COLO829 (cell line): Measurements from ENCODE around the gene HOXA13.

Source experiments
- DNase-seq: peaks from one replicate; pipeline ENCODE4 v3.0.0; 2012; ENCODE audit warnings: low spot score

Gene HOXA13

DNA sequence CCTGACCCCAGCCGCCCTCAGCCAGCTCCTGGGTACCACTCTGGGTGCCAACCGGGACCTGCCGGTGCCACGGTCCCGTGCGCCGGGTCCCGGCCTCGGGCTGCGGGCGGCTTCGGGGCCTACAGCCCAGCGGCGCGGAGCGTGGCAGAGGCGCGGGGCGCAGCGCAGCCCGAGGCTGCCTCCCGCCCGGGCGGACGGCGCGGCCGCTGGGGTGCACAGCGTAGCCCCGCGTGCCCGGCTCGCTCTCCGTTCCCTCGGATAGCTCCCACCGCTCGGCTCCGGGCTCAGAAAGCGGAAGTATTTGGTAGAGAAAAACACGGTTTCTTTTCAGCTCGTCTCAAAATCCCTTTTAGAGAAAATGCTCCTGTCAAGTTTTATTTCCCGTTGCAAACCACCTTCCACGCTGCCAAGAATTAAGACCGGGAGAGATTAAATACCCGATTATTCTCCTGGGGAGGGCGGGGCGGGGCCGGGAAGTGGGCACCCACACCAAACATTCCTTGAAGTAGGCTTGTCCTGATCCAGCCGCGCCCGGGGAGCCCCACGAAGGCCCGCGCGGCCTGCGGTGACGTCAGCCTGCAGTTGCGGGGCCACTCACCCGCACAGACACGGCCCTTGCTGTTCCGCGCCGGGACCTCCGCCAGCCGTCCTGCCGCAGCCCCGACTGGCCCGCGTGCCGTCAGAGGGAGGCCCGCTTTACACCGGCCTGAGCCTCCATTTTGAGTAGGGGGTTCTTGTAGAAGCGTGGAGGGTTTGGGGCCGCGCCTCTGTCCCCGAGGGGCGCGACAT, 7.2 kb downstream of the HOXA13 start:
- no peak for DNase-seq

DNA sequence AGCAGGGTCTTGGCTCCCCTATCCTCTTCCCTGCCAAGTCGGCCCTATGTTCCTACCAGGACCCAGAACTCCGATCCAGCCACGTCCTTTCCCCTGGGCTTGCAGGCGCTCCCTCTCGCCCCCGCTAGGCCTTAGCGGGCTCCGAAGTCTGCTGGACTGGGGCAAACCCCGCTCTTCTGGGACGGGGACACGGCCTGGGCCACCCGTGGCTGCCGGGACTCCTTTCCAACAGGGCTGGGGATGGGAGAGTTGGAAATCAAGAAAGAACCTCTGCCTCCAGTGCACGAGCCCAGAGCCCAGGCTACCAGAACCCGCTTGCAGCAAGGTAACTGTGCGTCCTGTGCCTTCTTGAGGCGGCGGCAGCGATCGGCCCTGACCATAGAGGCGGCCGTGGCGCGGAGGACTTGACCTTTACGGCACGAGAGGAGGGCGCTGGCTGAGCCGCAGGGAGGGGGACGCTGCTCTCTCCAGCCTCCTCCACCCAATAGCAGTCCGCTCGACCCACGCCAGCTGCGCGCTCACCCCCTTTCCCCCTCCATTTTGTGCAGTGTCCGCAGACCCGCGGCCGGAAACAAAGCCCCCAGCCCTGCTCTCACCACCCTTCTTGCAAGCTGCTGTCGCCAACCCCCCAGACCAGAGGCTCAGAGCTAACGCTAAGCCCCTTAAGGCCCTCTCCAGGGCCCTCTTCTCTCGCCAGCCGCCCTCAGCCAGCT, 7.9 kb downstream of the HOXA13 start:
- no peak for DNase-seq

DNA sequence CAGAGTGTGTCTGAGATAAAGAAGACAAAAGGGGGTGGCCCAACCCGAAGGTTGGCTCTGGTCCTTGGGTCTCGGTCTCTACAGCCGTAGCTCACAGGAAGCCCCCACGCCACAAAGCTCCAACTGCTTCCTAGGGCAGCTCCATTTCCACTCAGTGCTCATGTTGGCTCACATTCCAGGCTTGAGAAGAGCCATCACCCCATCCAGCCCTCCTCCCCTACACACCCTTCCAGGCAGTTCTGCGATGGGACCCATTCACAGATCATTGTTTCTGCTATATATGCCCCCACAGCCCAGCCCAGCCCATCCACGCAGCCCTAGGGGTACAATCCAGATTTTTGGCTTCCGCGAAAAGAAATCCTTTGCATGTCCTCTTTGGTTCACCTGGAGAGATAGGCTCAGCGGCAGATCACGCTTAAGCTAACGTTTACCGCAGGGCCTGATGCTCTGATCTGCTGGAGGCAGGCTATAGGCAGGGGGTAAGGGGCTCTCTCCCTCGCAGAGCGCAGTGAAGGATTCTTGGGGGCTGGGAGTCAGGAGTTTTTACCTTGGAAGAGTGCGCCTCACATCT, 8.6 kb downstream of the HOXA13 start:
- no peak for DNase-seq

DNA sequence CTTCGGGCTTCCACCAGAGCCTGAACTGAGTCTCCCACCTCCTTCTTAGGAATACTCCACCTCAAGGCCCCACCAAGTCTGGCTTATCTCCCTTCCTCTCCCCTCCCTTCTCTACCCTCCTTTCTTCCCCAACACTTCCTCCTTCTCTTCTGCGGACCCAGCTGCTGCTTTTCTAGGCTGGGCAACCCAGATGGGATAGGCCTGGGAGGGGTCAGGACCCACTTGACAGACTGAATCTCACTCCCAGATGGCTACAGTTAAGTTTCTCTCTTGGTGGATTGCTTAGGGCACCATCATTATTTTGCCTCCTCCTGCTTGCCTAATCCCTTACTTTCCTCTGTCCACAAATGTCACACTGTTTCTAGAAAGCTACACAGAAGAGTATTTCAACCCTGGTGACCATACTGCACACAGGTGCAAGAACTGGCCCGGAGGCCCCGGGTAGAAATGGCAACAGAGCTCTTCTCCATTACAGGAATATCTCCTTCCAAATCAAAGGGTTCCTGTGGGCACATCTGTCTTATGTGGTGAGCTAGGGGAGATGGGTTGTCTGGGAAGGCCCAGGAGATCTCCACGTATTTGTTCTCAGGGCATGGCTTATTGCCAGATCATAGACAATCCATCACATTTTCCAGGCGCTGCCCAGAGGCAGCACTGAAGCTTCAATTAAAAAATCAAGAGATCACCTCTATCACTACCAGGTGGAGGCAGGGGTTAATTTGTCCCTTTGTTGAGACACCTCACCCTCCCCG, 9.7 kb downstream of the HOXA13 start:
- no peak for DNase-seq

DNA sequence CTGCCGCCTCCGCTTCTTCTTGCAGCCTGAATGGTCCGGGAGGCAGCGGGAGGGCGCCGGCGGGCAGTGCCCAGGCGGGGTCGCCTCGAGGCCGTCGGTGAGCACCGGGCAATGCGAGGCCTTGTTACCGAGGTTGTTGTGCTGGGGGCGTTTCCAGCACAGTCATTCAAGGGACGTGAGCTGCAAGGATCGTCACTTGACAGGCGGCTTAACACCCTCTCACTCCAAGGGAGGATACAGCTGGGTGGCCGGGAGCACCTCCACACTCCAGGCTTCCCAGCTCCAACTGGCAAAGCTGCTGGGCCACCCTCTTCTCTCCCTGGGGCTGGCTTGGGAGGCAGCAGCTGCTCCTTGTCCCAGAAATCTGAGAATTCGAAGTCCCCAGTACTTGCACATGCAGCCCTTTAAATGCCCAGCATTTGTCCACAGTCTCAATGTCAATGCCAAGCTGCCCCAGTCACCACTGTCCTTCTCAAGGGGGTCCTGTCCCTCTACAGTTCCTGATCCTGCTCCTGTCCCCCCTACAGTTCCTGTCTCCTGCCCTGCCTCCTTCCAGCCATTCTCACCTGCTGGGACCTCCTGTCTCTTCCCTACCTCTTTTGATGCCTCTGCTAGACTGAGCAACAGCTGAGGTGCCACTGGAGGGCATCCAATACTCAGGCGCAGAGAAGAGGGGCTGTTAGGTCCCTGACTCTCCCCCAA, 10.4 kb downstream of the HOXA13 start:
- no peak for DNase-seq

DNA sequence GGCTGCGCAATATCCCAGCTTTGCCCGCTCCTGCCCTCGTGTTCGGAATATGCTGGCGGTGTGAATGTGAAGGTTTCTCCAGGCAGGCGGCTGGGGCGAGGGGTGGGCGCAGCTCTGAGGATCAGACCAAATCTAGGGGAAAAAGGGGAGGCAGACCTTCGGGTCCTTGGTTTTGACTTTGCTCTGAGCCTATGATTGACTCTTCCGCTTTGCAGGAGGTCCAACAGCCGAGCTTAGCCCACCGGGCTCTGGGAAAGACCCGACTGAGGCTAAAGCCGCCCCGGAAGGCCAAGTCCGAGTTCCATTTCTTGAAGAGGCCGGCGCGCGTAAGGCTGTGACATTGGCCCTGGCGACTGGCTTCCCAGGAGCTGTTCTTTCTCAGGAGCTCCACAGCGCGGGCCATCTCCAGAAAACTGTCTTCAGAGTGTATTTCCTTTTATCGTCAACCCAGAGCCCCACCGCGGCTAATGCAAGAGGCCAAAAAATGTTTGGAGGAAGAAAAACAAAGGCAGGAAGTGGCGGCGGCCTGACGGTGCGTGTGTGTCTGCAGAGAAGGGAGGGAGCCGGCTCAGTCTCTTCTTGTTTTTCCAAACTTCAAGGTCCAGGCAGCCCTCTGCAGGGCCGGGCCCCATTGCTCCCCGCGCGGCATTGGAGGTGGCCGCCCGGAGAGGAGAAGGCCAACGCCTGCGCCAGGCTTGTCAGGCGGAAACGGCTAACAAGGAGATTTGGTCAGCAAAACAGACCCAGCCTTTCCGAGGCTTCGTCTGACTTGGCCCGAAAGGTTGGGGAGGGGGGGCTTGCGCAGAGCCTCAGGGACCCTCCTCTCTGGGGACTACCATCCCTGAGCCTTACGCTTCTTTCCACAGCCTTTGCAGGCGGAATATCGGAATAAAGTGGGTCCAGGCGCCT, 11.3 kb downstream of the HOXA13 start:
- no peak for DNase-seq

DNA sequence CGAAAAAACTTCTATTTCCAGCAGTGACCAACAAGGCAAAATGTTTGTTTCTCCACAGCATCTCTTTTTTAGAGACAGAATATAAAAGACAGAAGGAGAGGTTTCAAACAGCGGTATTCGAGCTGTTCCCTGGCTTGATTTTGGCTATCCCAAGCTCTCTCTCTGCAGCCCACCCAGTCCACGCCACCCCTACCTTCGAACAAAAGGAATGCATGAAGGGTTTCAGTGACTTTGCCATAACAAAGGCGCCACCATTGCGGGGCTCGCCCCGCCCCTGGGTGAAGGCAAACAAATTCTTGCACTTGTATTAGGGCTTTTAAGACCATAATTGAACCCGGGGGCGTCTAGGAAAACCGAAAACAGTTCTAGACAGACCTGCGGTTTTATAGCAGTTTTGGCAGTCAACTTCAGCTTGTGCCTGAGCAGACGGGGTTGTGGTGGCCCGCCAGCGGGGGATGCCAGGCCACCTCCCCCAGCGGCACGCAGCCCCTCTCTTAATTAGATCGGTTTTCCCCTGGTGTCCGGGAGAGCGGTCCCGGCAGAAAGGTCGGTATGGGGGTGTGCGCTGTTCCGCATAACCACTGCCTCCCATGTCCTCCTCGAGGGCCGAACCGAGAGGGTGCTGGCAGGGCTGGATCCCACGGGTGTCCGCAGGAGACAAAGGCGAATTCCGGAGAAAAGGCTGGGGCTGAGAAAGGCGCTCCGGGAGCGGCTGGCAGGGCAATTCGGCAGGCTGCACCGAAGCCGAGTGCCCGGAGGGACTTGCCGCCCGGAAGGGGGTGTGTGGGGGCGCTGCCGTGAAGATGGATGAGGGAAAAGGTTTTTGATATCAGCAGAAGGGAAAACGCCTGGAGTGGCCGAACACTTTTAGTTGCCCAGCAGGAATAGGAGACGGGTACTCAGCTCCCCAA, 12.2 kb downstream of the HOXA13 start:
- DNase-seq: no peak

DNA sequence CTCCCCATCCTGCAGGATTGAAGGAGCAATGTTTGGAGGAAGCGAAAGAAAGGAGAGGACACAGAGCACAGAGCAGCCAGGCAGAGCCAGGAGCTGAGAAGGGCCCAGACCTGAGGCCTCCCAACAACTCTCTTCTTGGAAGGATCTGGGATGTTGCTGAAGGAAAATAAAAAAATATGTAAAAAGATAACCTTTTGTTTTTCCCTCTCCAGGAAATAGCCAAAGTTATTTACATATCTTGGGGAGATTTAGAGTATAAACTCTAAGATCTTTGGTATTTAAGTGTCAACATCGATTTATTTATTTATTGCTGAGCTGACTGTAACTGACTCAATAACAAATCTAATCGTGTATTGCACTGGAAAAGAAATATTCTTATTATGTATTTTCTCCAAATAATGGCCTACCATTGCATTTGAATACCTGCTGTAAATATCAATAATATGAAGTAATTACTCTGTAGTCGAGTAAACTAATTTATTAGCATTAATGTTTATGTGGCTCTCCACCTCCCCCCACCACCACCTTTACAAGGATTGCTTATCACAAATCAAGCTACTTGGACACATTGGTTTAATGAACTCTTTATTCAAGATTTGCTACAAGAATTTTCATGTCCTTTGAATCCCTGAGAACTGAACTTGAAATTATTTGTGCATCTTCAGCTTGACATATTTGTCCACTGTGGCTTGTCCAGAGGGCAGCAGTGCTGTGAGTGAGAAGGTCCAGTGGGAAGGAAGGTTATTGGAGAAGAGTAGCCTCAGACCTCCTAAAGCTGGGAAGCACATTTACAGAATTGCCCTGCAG, 13.0 kb downstream of the HOXA13 start:
- no peak for DNase-seq

DNA sequence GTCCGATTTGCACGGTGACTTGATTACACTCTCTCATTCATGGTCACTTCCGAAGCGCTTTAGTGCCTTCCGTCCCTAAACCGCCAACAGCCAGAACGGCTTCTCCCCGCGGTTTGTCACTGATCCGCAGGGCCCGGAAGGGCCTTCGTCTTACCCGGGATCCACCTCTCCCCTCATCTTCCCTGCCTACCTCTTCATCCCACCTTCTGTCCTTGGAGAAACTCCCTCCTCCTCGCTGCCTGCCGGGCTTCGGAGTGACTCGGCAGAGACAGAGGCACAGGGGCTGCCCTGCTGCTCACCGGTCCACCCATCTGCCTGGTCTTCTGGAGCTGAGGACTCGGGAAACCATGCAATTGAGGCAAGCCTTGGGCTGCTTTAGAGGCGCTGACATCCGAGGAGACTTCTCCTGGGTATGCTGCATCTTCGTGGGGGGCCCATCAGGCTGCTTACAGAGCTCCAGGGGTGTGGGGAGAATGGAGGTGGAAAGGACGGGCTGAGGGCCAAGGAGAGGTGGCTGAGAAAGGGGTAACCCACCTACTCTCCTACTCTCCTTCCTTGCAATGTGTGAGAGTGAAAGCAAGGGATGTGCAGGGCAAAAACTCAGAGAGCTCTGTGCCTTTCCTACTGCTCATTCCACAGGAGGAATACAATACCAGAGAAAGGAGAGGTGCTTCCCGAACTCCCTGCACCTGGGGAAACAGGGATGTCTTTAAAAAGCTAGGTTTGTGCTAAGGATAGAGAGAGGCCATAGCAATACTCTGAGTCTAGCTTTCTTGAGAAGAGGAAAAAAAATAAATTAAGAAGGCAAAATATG, 13.8 kb downstream of the HOXA13 start:
- no peak for DNase-seq

DNA sequence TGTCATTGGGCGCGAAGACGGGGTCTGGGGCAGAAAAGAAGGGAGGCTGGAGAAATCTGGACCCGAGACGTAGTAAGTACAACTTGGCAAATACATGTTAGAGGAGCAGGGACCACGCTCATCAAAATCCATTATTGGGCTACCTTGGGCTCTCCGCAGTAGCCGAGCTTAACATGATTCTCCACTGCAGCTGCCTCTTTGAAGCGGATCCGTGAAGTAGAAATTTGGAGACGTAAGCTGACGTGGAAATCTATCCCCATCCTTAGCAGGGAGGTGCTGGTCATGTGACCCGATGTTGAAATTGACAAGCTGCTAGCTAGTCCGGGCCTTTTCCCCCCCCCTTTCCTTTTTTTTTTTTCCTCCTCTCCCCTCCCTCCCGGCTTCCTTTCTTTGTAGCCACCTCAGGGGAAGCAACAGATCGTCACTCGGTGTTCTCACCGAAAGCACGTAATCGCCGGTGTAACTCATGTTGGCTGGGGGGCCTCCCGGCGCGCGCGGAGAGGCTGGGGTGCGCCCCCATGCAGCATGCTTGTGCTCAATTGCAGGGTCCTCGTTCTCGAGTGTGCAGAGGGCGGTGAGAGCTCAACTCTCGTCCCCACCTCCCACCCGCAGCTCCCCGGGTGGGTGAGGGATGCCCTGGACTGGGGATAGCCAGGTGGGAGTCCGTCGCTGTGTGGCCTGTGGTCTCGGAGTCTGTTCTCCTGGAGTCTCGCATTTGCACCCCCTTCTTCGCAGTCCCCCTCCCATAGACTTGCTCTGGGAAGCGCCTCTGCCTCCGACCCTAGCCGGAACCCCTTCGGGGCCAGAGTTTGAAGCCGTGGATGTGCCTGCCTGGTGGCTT, 14.7 kb downstream of the HOXA13 start, which contains the start of gene HOXA11:
Gene HOXA11, minus strand, starts transcription at position 220 of the 841 bp plus-strand sequence. Its CDS starts 88 bp downstream, at position 132.
- no peak for DNase-seq

DNA sequence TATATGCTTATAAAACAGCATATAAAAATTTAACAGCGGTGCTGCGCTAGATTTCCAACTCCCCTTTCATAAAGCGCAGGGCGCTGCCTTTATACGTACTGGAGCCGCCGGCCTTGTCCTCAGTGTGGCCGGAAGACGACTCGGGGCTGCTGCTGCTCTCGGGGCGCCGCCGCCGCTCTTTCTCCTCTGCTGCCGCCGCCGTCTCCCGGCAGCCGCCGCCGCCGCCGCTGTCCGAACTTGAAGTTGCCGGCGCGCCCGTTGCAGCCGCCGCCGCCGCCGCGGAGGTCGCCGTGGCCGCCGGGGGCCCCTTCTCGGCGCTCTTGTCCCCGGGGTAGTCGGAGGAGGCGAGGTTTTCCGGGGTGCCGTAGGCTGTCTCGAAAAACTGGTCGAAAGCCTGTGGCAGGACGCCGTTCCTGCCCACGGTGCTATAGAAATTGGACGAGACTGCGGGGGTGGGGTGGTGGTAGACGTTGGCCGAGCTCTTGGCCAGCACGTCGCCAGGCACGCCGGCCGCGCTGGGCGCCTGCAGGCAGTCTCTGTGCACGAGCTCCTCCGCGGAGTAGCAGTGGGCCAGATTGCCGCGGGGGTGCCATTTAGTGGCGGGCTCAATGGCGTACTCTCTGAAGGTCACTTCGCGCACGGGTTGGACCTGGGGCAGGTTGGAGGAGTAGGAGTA, 15.4 kb downstream of the HOXA13 start:
- DNase-seq: no peak

DNA sequence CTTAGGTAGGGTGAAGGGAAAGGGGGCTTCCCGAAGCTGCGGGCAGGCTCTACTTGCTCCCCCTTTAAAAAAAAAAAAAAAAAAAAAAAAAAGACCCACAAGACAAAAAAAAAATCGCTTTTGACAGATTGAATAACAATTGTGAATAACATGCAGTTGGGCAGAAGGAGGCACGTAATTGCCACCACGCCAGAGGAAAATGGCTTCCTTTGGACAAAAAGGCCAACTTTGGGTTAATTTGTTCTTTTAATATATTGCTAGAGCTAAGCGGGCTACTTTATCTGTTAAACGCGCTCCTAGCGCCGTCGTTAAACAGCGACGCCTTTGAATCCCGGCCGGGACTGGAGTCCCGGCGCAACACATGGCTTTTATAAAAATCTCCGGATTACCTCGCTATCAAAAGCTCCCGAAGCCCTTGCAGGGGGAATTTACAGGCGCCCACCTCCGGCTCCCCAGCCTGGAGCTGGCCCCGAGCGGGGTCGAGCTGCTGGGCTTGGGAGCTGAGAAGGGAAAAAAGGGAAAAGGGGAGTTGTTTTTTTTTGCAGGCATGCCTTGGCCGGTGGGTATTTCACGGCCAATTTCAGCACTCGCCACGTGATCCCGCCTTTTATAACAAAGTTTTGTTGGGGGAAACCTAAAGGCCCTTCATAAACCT, 16.1 kb downstream of the HOXA13 start:
- no peak for DNase-seq

DNA sequence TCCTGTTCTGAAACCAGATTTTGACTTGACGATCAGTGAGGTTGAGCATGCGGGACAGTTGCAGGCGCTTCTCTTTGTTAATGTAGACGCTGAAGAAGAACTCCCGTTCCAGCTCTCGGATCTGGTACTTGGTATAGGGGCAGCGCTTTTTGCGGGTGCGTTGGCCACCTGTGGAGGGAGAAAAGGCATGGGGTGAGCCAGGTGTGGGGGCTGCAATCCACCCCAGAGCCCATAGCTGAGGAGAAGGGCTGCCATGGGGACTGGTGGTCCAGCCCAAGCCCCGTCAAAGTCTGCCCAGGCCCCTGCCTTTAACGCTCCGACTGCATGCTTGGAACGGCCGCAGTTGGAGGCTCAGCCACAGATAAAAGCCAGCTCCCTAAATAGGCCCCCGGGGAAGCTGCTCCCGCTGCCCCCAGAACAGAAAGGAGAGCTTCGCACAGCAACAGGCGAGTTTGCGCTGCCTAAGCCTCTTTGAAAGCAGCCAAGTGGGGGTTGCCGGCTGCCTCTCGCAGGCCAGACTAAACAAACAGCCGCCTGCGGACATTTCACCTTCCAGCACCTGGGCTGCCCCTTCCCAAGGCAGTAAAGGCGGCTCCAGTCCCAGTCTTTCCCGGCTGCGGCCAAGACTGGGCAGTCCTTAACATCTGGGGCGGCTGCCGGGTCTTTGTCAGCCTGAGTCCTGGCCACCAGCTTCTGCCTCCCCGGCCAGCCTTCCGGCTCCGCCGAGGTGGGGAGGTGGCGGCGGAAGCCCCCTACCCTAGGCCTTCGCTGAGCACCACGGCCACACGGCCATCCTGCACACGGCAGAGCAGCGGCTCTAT, 16.8 kb downstream of the HOXA13 start:
- DNase-seq: no peak

DNA sequence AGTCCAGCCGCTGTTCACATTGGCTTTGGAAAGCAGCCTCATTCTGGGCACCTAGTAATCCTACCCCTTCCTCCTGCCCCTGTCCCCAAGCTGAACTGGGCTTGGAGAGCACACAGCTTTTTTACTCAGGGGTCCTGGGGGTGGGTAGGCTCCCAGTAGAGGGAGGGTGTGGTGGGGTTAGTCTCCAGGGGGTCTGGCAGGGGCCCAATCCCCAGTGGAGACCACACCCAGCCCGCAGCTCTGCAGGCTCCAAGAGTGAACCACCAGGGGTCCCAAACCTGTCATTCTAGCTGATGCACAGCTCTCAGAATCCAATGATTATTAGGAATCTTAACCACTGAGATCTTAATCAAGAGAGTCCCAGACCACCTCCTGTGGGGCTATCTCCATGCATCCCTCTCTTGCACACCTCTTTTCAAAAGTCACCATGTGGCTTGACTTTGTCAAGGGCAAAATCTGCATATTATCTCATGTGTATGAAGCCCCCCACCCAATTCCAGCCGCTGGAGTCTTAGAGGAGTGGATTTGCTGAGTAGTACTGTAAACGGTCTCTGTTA, 17.5 kb downstream of the HOXA13 start:
- DNase-seq: no peak
